ENCODE data around the gene L3MBTL3.
"Not testable (repeated sequence)": the region's sequence is repeated elsewhere in the genome, so short reads cannot be mapped to it uniquely, and the experiment has no call there.

L3MBTL3 gene

GRCh38 chr6:130090796-130091195, 72.4 kb downstream of the L3MBTL3 start:
- no peak for DNase-seq

- no peak for DNase-seq
These were observed 75.2 kb downstream of the L3MBTL3 start for GRCh38 chr6:130093546-130093945.

GRCh38 chr6:130098317-130098716, 79.9 kb downstream of the L3MBTL3 start:
- DNase-seq, result no peak

GRCh38 chr6:130099119-130099518, 80.7 kb downstream of the L3MBTL3 start:
- DNase-seq, result no peak

GRCh38 chr6:130105996-130106704, 87.8 kb downstream of the L3MBTL3 start:
- no peak for DNase-seq

GRCh38 chr6:130107710-130108109, 89.3 kb downstream of the L3MBTL3 start:
- DNase-seq, result no peak

- DNase-seq, result no peak
These were observed 92.7 kb downstream of the L3MBTL3 start for GRCh38 chr6:130111031-130111430.

- DNase-seq, result no peak
These were observed 94.9 kb downstream of the L3MBTL3 start for GRCh38 chr6:130113201-130113710.

- DNase-seq, result no peak
These were observed 96.7 kb downstream of the L3MBTL3 start for GRCh38 chr6:130115036-130115435.

- no peak for DNase-seq
These were observed 97.9 kb downstream of the L3MBTL3 start for GRCh38 chr6:130116273-130116672.

- DNase-seq, result not testable (repeated sequence)
These were observed 98.9 kb downstream of the L3MBTL3 start for GRCh38 chr6:130117187-130117701.

- no peak for DNase-seq
These were observed 99.9 kb downstream of the L3MBTL3 start for GRCh38 chr6:130118236-130118635.

- DNase-seq, result no peak
These were observed 100.8 kb downstream of the L3MBTL3 start for GRCh38 chr6:130119211-130119610.

- DNase-seq, result no peak
These were observed 102.3 kb downstream of the L3MBTL3 start for GRCh38 chr6:130120731-130121130.

- no peak for DNase-seq
These were observed 103.9 kb downstream of the L3MBTL3 start for GRCh38 chr6:130122243-130122642.

- no peak for DNase-seq
These were observed 108.8 kb downstream of the L3MBTL3 start for GRCh38 chr6:130127195-130127594.

- DNase-seq, result no peak
These were observed 109.9 kb downstream of the L3MBTL3 start for GRCh38 chr6:130128326-130128725.

- no peak for DNase-seq
These were observed 111.4 kb downstream of the L3MBTL3 start for GRCh38 chr6:130129762-130130246.

GRCh38 chr6:130132286-130132701, 113.9 kb downstream of the L3MBTL3 start:
- no peak for DNase-seq

- no peak for DNase-seq
These were observed 116.2 kb downstream of the L3MBTL3 start for GRCh38 chr6:130134582-130134981.

GRCh38 chr6:130136798-130137197, 118.4 kb downstream of the L3MBTL3 start:
- no peak for DNase-seq

- DNase-seq, result no peak
These were observed 119.9 kb downstream of the L3MBTL3 start for GRCh38 chr6:130138116-130138908.

GRCh38 chr6:130138909-130139242, 120.5 kb downstream of the L3MBTL3 start:
- DNase-seq, result no peak

GRCh38 chr6:130140084-130140483, 121.7 kb downstream of the L3MBTL3 start:
- DNase-seq, result no peak
